GM19372 (cell line): Measurements from ENCODE around the gene MAN2A1.

Source experiments
- ATAC-seq: cut with Tn5 transposase; IDR thresholded peaks from one replicate; pipeline ENCODE4 v1.9.1; 2021; ENCODE audit warnings: mild to moderate bottlenecking, low read depth, moderate library complexity; ENCODE audit not compliant: unreplicated experiment

The MAN2A1 gene

GRCh38 chr5:109898269-109899162 is 208.8 kb downstream of the MAN2A1 start:
- ATAC-seq, result no peak

- ATAC-seq, result no peak
Measured at GRCh38 chr5:109899163-109899535, 209.4 kb downstream of the MAN2A1 start.

GRCh38 chr5:109900461-109900860 is 210.7 kb downstream of the MAN2A1 start:
- ATAC-seq, result no peak

GRCh38 chr5:109900911-109901627 is 211.3 kb downstream of the MAN2A1 start:
- no peak for ATAC-seq

- ATAC-seq, result no peak
Measured at GRCh38 chr5:109901628-109901981, 211.9 kb downstream of the MAN2A1 start.

- no peak for ATAC-seq
Measured at GRCh38 chr5:109903061-109903460, 213.3 kb downstream of the MAN2A1 start.

- ATAC-seq, result no peak
Measured at GRCh38 chr5:109905906-109906305, 216.2 kb downstream of the MAN2A1 start.

GRCh38 chr5:109907189-109907588 is 217.5 kb downstream of the MAN2A1 start:
- no peak for ATAC-seq

- ATAC-seq, result no peak
Measured at GRCh38 chr5:109907731-109908130, 218.0 kb downstream of the MAN2A1 start.

GRCh38 chr5:109908366-109908765 is 218.6 kb downstream of the MAN2A1 start:
- no peak for ATAC-seq

- ATAC-seq, result no peak
Measured at GRCh38 chr5:109910874-109911273, 221.1 kb downstream of the MAN2A1 start.

- ATAC-seq, result no peak
Measured at GRCh38 chr5:109911731-109912130, 222.0 kb downstream of the MAN2A1 start.

- ATAC-seq, result no peak
Measured at GRCh38 chr5:109914906-109915305, 225.2 kb downstream of the MAN2A1 start.

- no peak for ATAC-seq
Measured at GRCh38 chr5:109916481-109917153, 226.9 kb downstream of the MAN2A1 start.
